Measurements from ENCODE around the gene RARA. TPM values are rescaled to one million over a fixed set of nuclear protein-coding genes. Genes with fewer than 3 reads are reported as not detected.

Gene RARA
- total RNA-seq, 4 donors from 2014 or later, result 18.5 to 41.8 (median 28.5) TPM

- H3K36me3 ChIP-seq, result peaks cover 0 to 88% of the 10 kb centered on the region in 2 donors
- H3K9me3 ChIP-seq, result no peaks in the 10 kb centered on the region
- 80 to 93% methylated on average over 2 to 6 of the region's 9 CpGs for WGBS, 2 donors (ENCODE audit: low coverage in 1 of 2)
- TF ChIP-seq POLR2AphosphoS5 (IDR thresholded peaks at IDR 0.05) (no peak), EP300 (IDR thresholded peaks at IDR 0.05) (no peak)
- TF ChIP-seq, protein P1, sequence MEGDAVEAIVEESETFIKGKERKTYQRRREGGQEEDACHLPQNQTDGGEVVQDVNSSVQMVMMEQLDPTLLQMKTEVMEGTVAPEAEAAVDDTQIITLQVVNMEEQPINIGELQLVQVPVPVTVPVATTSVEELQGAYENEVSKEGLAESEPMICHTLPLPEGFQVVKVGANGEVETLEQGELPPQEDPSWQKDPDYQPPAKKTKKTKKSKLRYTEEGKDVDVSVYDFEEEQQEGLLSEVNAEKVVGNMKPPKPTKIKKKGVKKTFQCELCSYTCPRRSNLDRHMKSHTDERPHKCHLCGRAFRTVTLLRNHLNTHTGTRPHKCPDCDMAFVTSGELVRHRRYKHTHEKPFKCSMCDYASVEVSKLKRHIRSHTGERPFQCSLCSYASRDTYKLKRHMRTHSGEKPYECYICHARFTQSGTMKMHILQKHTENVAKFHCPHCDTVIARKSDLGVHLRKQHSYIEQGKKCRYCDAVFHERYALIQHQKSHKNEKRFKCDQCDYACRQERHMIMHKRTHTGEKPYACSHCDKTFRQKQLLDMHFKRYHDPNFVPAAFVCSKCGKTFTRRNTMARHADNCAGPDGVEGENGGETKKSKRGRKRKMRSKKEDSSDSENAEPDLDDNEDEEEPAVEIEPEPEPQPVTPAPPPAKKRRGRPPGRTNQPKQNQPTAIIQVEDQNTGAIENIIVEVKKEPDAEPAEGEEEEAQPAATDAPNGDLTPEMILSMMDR (IDR thresholded peaks at IDR 0.05), result no peak
- H3K4me3 ChIP-seq, result no peak overlapping the region
- peak overlapping the region in 1 of 4 donors; percentile 95 for H3K27ac ChIP-seq
- no peak for ATAC-seq
- peaks cover 9 to 93% (median 45%) of the 10 kb centered on the region in 3 donors for H3K4me1 ChIP-seq
- H3K27me3 ChIP-seq, result no peaks in the 10 kb centered on the region
Measured at GRCh38 chr17:40352779-40353394, 43.9 kb downstream of the RARA start.

GRCh38 chr17:40354221-40355122, 45.5 kb downstream of the RARA start:
- no peaks in the 10 kb centered on the region for H3K9me3 ChIP-seq
- H3K27me3 ChIP-seq, result no peaks in the 10 kb centered on the region
- peaks cover 0 to 74% of the 10 kb centered on the region in 2 donors for H3K36me3 ChIP-seq
- no peak overlapping the region for H3K4me3 ChIP-seq
- peak overlapping the region in 3 of 4 donors; percentile 22 to 67 (median 28) for H3K27ac ChIP-seq
- TF ChIP-seq POLR2A (IDR thresholded peaks at IDR 0.05), result no peak
- no peak for TF ChIP-seq EP300 (IDR thresholded peaks at IDR 0.05)
- TF ChIP-seq POLR2AphosphoS5 (IDR thresholded peaks at IDR 0.05), result no peak
- TF ChIP-seq, protein P1 (IDR thresholded peaks at IDR 0.05), result no peak
- WGBS, 2 donors (ENCODE audit: low coverage in 1 of 2), result 42 to 78% methylated on average over 6 to 8 of the region's 30 CpGs
- peaks cover under 1 to 90% (median 29%) of the 10 kb centered on the region in 3 donors for H3K4me1 ChIP-seq
- no peak for ATAC-seq

GRCh38 chr17:40355123-40355803, 46.3 kb downstream of the RARA start:
- no peaks in the 10 kb centered on the region for H3K27me3 ChIP-seq
- WGBS, 2 donors (ENCODE audit: low coverage in 1 of 2), result 100% methylated on average over 1 of the region's 29 CpGs; no CpG with 5 or more reads in 1 of the 2 donors
- H3K9me3 ChIP-seq, result no peaks in the 10 kb centered on the region
- H3K36me3 ChIP-seq, result peaks cover 0 to 67% of the 10 kb centered on the region in 2 donors
- peak overlapping the region in 3 of 4 donors; percentile 55 to 67 (median 65) for H3K27ac ChIP-seq
- ATAC-seq, result peak; percentile 69
- TF ChIP-seq, protein P1 (IDR thresholded peaks at IDR 0.05), result peak in 3 of 4 experiments; percentile 98 to 99 (median 98)
- TF ChIP-seq POLR2AphosphoS5 (IDR thresholded peaks at IDR 0.05) (peak; percentile 15), EP300 (IDR thresholded peaks at IDR 0.05) (no peak), POLR2A (IDR thresholded peaks at IDR 0.05) (no peak)
- H3K4me1 ChIP-seq, result peaks cover 0 to 82% (median 22%) of the 10 kb centered on the region in 3 donors
- no peak overlapping the region for H3K4me3 ChIP-seq

DNA sequence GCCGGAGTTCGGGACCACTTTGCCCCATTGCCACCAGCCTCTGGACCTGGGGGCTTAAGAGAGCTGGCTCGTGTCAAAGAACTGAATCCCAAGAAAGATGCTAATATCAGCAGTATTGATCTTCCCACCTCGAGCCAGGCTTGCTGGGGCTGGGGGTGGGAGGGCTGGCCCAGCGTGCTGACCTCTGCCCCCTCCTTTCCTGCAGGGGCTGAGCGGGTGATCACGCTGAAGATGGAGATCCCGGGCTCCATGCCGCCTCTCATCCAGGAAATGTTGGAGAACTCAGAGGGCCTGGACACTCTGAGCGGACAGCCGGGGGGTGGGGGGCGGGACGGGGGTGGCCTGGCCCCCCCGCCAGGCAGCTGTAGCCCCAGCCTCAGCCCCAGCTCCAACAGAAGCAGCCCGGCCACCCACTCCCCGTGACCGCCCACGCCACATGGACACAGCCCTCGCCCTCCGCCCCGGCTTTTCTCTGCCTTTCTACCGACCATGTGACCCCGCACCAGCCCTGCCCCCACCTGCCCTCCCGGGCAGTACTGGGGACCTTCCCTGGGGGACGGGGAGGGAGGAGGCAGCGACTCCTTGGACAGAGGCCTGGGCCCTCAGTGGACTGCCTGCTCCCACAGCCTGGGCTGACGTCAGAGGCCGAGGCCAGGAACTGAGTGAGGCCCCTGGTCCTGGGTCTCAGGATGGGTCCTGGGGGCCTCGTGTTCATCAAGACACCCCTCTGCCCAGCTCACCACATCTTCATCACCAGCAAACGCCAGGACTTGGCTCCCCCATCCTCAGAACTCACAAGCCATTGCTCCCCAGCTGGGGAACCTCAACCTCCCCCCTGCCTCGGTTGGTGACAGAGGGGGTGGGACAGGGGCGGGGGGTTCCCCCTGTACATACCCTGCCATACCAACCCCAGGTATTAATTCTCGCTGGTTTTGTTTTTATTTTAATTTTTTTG, 47.1 kb downstream of the RARA start:
- H3K9me3 ChIP-seq, result no peaks in the 10 kb centered on the region
- no peaks in the 10 kb centered on the region for H3K27me3 ChIP-seq
- no peak for ATAC-seq
- no peak for TF ChIP-seq POLR2A (IDR thresholded peaks at IDR 0.05)
- TF ChIP-seq EP300 (IDR thresholded peaks at IDR 0.05), result no peak
- TF ChIP-seq, protein P1 (IDR thresholded peaks at IDR 0.05), result no peak
- no peak for TF ChIP-seq POLR2AphosphoS5 (IDR thresholded peaks at IDR 0.05)
- H3K36me3 ChIP-seq, result peaks cover 0 to 59% of the 10 kb centered on the region in 2 donors
- 46 to 48% methylated on average over 3 to 4 of the region's 33 CpGs for WGBS, 2 donors (ENCODE audit: low coverage in 1 of 2)
- peaks cover 0 to 74% (median 18%) of the 10 kb centered on the region in 3 donors for H3K4me1 ChIP-seq
- H3K4me3 ChIP-seq, result no peak overlapping the region
- H3K27ac ChIP-seq, result peak overlapping the region in 3 of 4 donors; percentile 55 to 67 (median 65)

Data from gastroesophageal sphincter (tissue), 4 donors.